SK-N-SH treated with all-trans-retinoic acid at 6 μM for 48 hours (cell line): ENCODE data around the gene SPATA25.

Experiments
- ATAC-seq: fragments of 200-7000 bp; cut with Tn5 transposase; 3 replicates; pipeline ENCODE4 v1.9.1; 2020; ENCODE audit warnings: mild to moderate bottlenecking, moderate library complexity
- ARNTL ChIP-seq: fragments of 450-650 bp; formaldehyde crosslinking; IDR thresholded peaks from 2 replicates; pipeline ENCODE4 v1.5.0; 2020; ENCODE audit warnings: low read depth, mild to moderate bottlenecking, moderate library complexity, borderline replicate concordance
- BACH2 ChIP-seq: fragments of 250-450 bp; sonication (Bioruptor Pico); IDR thresholded peaks from 2 replicates; pipeline ENCODE4 v1.9.0; 2021; ENCODE audit warnings: mild to moderate bottlenecking, borderline replicate concordance
- CSDC2 ChIP-seq: fragments of 250-450 bp; sonication (Bioruptor Pico); IDR thresholded peaks from 2 replicates; pipeline ENCODE4 v1.5.0; 2020; ENCODE audit warnings: mild to moderate bottlenecking, moderate library complexity
- ESRRG ChIP-seq: fragments of 250-450 bp; sonication (Bioruptor Pico); IDR thresholded peaks from 2 replicates; pipeline ENCODE4 v1.6.1; 2021; ENCODE audit warnings: mild to moderate bottlenecking
- GLIS3 ChIP-seq: fragments of 250-450 bp; sonication (Bioruptor Pico); IDR thresholded peaks from 2 replicates; pipeline ENCODE4 v1.5.0; 2020; ENCODE audit warnings: mild to moderate bottlenecking, moderate library complexity
- OSR1 ChIP-seq: fragments of 250-450 bp; sonication (Bioruptor Pico); IDR thresholded peaks from 2 replicates; pipeline ENCODE4 v1.8.0; 2022; ENCODE audit warnings: moderate library complexity, mild to moderate bottlenecking, inconsistent platforms
- PPARA ChIP-seq: fragments of 250-450 bp; sonication (Bioruptor Pico); IDR thresholded peaks from 2 replicates; pipeline ENCODE4 v1.5.0; 2020; ENCODE audit warnings: mild to moderate bottlenecking, borderline replicate concordance
- RARB ChIP-seq: fragments of 250-450 bp; sonication (Bioruptor Pico); IDR thresholded peaks from 2 replicates; pipeline ENCODE4 v1.8.0; 2021; ENCODE audit warnings: mild to moderate bottlenecking, moderate library complexity
- SNAI2 ChIP-seq: fragments of 250-450 bp; sonication (Bioruptor Pico); IDR thresholded peaks from 2 replicates; pipeline ENCODE4 v1.5.0; 2020; ENCODE audit warnings: mild to moderate bottlenecking, moderate library complexity
- TOX ChIP-seq: fragments of 250-450 bp; sonication (Bioruptor Pico); IDR thresholded peaks from 2 replicates; pipeline ENCODE4 v1.8.0; 2021; ENCODE audit warnings: mild to moderate bottlenecking, moderate library complexity, borderline replicate concordance
- ZFP3 ChIP-seq: fragments of 250-450 bp; sonication (Bioruptor Pico); IDR thresholded peaks from 2 replicates; pipeline ENCODE4 v1.5.0; 2020; ENCODE audit warnings: mild to moderate bottlenecking, moderate library complexity
- ZFP30 ChIP-seq: fragments of 450-650 bp; formaldehyde crosslinking; IDR thresholded peaks from 2 replicates; pipeline ENCODE4 v1.5.0; 2022; ENCODE audit warnings: mild to moderate bottlenecking, moderate library complexity
- ZNF565 ChIP-seq: fragments of 450-650 bp; formaldehyde crosslinking; conservative IDR thresholded peaks from 2 replicates; pipeline ENCODE4 v1.5.0; 2020; ENCODE audit warnings: low read depth, mild to moderate bottlenecking, moderate library complexity
- ZNF70 ChIP-seq: fragments of 450-650 bp; formaldehyde crosslinking; IDR thresholded peaks from 2 replicates; pipeline ENCODE4 v1.5.0; 2020; ENCODE audit warnings: mild to moderate bottlenecking, moderate library complexity
- ZNF8 ChIP-seq: fragments of 450-650 bp; formaldehyde crosslinking; IDR thresholded peaks from 2 replicates; pipeline ENCODE4 v1.5.0; 2020; ENCODE audit warnings: mild to moderate bottlenecking, moderate library complexity
- TF ChIP-seq, protein P1 (sequence below): fragments of 250-450 bp; sonication (Bioruptor Pico); IDR thresholded peaks from 2 replicates; pipeline ENCODE4 v1.5.0; 2020; ENCODE audit warnings: mild to moderate bottlenecking, moderate library complexity
- TF ChIP-seq, protein P2 (sequence below): fragments of 250-450 bp; sonication (Bioruptor Pico); IDR thresholded peaks from 2 replicates; pipeline ENCODE4 v1.5.1; 2020; ENCODE audit warnings: low read depth, mild to moderate bottlenecking, moderate library complexity
- TF ChIP-seq, protein P3 (sequence below): fragments of 250-450 bp; sonication (Bioruptor Pico); IDR thresholded peaks from 2 replicates; pipeline ENCODE4 v1.8.0; 2021; ENCODE audit warnings: low read depth, mild to moderate bottlenecking, moderate library complexity, borderline replicate concordance
- TF ChIP-seq, protein P4 (sequence below): fragments of 250-450 bp; sonication (Bioruptor Pico); IDR thresholded peaks from 2 replicates; pipeline ENCODE4 v1.5.1; 2021; ENCODE audit warnings: mild to moderate bottlenecking, moderate library complexity
- TF ChIP-seq, protein P5 (sequence below): fragments of 250-450 bp; sonication (Bioruptor Pico); IDR thresholded peaks from 2 replicates; pipeline ENCODE4 v1.8.0; 2020; ENCODE audit warnings: mild to moderate bottlenecking, moderate library complexity, borderline replicate concordance

SPATA25 gene

DNA sequence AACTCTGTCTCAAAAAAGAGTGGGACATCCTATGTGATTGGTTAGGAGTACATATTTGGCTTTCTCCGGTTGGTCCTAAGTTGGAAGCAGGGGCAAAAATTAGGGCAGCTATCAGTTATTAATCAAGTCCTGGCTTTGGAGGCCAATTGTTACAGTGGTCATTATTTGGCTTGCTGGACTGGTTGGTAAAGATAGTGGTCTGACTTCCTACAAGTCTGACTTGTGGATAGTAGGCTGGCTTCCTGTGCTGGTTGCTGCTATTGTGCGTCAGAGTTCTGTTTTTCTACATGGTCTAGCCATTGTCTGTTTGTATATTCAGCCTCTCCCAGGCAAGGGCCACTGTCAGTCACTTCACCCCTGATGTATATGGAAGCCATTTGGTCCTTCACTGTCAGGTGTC, 37.2 kb downstream of the SPATA25 start:
- TF ChIP-seq, protein P1, sequence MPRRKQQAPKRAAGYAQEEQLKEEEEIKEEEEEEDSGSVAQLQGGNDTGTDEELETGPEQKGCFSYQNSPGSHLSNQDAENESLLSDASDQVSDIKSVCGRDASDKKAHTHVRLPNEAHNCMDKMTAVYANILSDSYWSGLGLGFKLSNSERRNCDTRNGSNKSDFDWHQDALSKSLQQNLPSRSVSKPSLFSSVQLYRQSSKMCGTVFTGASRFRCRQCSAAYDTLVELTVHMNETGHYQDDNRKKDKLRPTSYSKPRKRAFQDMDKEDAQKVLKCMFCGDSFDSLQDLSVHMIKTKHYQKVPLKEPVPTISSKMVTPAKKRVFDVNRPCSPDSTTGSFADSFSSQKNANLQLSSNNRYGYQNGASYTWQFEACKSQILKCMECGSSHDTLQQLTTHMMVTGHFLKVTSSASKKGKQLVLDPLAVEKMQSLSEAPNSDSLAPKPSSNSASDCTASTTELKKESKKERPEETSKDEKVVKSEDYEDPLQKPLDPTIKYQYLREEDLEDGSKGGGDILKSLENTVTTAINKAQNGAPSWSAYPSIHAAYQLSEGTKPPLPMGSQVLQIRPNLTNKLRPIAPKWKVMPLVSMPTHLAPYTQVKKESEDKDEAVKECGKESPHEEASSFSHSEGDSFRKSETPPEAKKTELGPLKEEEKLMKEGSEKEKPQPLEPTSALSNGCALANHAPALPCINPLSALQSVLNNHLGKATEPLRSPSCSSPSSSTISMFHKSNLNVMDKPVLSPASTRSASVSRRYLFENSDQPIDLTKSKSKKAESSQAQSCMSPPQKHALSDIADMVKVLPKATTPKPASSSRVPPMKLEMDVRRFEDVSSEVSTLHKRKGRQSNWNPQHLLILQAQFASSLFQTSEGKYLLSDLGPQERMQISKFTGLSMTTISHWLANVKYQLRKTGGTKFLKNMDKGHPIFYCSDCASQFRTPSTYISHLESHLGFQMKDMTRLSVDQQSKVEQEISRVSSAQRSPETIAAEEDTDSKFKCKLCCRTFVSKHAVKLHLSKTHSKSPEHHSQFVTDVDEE (CRISPR knock-in tag), result no peak
- TF ChIP-seq TOX (no peak), ZNF70 (no peak), ZNF8 (no peak)
- TF ChIP-seq, protein P2, sequence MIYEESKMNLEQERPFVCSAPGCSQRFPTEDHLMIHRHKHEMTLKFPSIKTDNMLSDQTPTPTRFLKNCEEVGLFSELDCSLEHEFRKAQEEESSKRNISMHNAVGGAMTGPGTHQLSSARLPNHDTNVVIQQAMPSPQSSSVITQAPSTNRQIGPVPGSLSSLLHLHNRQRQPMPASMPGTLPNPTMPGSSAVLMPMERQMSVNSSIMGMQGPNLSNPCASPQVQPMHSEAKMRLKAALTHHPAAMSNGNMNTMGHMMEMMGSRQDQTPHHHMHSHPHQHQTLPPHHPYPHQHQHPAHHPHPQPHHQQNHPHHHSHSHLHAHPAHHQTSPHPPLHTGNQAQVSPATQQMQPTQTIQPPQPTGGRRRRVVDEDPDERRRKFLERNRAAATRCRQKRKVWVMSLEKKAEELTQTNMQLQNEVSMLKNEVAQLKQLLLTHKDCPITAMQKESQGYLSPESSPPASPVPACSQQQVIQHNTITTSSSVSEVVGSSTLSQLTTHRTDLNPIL, result no peak
- no peak for ATAC-seq

DNA sequence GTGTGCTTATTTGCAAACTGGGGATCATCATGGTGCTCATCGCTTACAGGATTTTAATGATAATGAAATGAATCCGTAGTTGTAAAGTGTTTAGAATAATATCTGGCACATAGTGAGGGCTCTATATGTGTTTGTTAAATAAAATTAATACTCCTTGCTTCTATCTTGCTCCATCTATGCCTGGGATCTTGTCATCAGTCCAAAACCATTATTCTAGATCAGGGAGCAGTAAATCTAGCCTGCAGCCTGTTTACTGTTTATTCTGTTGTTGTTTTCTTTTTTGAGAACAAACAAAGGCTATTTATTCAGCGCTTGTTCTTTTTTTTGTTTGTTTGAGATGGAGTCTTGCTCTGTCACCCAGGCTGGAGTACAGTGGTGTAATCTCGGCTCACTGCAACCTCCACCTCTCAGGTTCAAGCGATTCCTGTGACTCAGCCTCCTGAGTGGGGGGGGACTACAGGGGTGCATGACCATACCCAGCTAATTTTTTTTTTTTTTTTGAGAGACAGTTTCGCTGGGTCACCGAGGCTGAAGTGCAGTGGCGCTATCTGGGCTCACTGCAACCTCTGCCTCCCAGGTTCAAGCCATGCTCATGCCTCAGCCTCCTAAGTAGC, 38.3 kb downstream of the SPATA25 start:
- TF ChIP-seq SNAI2 (no peak), ARNTL (CRISPR knock-in tag) (no peak), ESRRG (CRISPR knock-in tag) (no peak), TOX (no peak), ZNF70 (no peak), BACH2 (CRISPR knock-in tag) (no peak), PPARA (CRISPR knock-in tag) (no peak), CSDC2 (CRISPR knock-in tag) (no peak), ZNF8 (no peak), GLIS3 (CRISPR knock-in tag) (no peak), OSR1 (CRISPR knock-in tag) (no peak)
- TF ChIP-seq, protein P3, sequence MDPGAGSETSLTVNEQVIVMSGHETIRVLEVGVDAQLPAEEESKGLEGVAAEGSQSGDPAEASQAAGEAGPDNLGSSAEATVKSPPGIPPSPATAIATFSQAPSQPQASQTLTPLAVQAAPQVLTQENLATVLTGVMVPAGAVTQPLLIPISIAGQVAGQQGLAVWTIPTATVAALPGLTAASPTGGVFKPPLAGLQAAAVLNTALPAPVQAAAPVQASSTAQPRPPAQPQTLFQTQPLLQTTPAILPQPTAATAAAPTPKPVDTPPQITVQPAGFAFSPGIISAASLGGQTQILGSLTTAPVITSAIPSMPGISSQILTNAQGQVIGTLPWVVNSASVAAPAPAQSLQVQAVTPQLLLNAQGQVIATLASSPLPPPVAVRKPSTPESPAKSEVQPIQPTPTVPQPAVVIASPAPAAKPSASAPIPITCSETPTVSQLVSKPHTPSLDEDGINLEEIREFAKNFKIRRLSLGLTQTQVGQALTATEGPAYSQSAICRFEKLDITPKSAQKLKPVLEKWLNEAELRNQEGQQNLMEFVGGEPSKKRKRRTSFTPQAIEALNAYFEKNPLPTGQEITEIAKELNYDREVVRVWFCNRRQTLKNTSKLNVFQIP (CRISPR knock-in tag), result no peak
- TF ChIP-seq, protein P4, sequence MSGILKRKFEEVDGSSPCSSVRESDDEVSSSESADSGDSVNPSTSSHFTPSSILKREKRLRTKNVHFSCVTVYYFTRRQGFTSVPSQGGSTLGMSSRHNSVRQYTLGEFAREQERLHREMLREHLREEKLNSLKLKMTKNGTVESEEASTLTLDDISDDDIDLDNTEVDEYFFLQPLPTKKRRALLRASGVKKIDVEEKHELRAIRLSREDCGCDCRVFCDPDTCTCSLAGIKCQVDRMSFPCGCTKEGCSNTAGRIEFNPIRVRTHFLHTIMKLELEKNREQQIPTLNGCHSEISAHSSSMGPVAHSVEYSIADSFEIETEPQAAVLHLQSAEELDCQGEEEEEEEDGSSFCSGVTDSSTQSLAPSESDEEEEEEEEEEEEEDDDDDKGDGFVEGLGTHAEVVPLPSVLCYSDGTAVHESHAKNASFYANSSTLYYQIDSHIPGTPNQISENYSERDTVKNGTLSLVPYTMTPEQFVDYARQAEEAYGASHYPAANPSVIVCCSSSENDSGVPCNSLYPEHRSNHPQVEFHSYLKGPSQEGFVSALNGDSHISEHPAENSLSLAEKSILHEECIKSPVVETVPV (CRISPR knock-in tag), result no peak
- TF ChIP-seq, protein P5, sequence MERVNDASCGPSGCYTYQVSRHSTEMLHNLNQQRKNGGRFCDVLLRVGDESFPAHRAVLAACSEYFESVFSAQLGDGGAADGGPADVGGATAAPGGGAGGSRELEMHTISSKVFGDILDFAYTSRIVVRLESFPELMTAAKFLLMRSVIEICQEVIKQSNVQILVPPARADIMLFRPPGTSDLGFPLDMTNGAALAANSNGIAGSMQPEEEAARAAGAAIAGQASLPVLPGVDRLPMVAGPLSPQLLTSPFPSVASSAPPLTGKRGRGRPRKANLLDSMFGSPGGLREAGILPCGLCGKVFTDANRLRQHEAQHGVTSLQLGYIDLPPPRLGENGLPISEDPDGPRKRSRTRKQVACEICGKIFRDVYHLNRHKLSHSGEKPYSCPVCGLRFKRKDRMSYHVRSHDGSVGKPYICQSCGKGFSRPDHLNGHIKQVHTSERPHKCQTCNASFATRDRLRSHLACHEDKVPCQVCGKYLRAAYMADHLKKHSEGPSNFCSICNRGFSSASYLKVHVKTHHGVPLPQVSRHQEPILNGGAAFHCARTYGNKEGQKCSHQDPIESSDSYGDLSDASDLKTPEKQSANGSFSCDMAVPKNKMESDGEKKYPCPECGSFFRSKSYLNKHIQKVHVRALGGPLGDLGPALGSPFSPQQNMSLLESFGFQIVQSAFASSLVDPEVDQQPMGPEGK (CRISPR knock-in tag), result no peak
- TF ChIP-seq, protein P1 (CRISPR knock-in tag), result no peak

DNA sequence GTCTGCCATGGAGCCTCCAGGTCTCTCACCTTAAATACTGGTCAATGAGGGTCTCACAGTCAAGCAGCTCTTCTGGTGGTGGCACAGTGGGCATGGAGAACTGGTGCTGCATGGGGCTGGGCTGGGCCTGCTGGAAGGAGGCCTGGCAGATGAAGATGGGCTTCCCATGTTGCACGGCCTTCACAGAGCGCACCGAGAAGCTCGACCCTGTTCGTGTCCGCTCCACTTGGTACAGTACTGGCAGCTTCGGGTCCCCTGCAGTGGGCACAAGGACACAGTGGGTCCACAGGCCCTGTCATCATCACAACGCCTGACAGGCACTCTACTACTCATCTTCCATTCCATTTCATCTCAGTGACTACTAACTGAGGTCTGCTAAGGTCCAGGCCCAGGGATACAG, 39.0 kb downstream of the SPATA25 start:
- no peak for ATAC-seq
- no peak for TF ChIP-seq ARNTL (CRISPR knock-in tag)
- TF ChIP-seq CSDC2 (CRISPR knock-in tag), result no peak
- TF ChIP-seq ZFP3 (CRISPR knock-in tag), result no peak
- TF ChIP-seq ZFP30 (CRISPR knock-in tag), result no peak
- no peak for TF ChIP-seq ZNF565 (CRISPR knock-in tag)
- TF ChIP-seq ZNF70, result no peak
- TF ChIP-seq, protein P4 (CRISPR knock-in tag), result no peak
- no peak for TF ChIP-seq RARB
- TF ChIP-seq, protein P1 (CRISPR knock-in tag), result no peak
- no peak for TF ChIP-seq BACH2 (CRISPR knock-in tag)

More for the DNA sequence above, 38.3 kb downstream of the SPATA25 start:
- ATAC-seq, result no peak
